ENCODE data around the gene UBQLN1. TPM values are rescaled to one million over a fixed set of nuclear protein-coding genes. Genes with fewer than 3 reads are reported as not detected.

UBQLN1 gene
- total and polyA plus RNA-seq, 9 of the 15 experiments (the other 6 are each of a cell fraction or from before 2014, with no cell fraction given) = 7.5 to 120 (median 52.8) TPM

DNA sequence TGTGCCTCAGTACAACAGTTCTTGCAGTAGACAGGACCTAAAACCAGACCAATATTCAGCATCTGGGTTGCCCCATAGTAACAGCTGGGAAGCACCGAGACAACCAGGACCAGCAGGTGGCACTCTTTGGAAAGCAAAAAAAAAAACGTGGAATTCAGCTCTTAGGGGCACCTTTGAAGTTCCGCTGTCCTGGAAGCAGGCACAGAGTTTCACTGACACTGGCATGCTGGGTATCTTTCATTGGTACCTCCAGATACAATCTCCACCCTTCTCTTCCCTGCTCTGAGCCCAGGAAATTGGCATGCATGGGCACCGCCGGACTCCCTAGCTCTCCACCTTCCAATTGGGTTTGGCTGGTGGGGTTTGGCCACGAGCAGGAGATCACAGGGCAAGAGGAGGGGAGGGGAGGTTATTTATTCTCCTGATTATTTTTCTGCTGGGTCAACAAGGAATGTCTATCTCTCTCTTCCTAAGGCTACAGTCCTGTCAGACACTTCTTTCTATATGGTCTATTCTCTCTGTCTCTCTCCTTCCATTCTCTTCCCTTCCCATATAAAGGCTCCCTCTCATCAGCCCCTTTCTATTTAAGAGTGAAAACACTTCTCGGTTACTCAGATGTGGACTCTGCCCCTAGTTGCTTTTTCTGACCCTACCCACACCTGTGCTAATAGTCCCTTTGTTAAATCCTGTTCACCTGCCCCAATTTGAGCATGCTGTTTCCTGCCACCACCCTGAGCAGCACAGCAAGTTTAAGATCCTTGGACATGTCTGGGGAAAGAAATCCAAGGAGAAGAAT is 86.7 kb downstream of the UBQLN1 start (continued):
- TF ChIP-seq HINFP (tag; conservative IDR thresholded peaks at IDR 0.05; ENCODE audit: low read depth) (no peak), CC2D1A (IDR thresholded peaks at IDR 0.05) (no peak), SMC3 (conservative IDR thresholded peaks at IDR 0.05; ENCODE audit: insufficient read depth, low read depth, low read length) (peak; percentile 60), NFE2 (IDR thresholded peaks at IDR 0.05; ENCODE audit: low read depth) (no peak), CTCF (IDR thresholded peaks at IDR 0.05 in 2 of 3, conservative IDR thresholded peaks at IDR 0.05 in 1 of 3; ENCODE audit: insufficient read depth in 2 of 3, low read depth in 1 of 3, low read length in 3 of 3) (peak; percentile 53 to 68 (median 65); a peak in 5 of 6 replicates), NELFE (IDR thresholded peaks at IDR 0.05; ENCODE audit: insufficient read depth, insufficient read length) (no peak), CBX1 (IDR thresholded peaks at IDR 0.05; ENCODE audit: low read depth) (no peak), ZNF175 (CRISPR knock-in tag; IDR thresholded peaks at IDR 0.05; ENCODE audit: low read depth) (no peak), DACH1 (IDR thresholded peaks at IDR 0.05; ENCODE audit: partially characterized antibody) (peak; percentile 31), SRSF9 (IDR thresholded peaks at IDR 0.05; ENCODE audit: borderline replicate concordance, low read depth, low read length) (no peak), TCFL5 (CRISPR knock-in tag; conservative IDR thresholded peaks at IDR 0.05) (no peak), PHF21A (IDR thresholded peaks at IDR 0.05; ENCODE audit: borderline replicate concordance, low read depth) (no peak), EWSR1 (IDR thresholded peaks at IDR 0.05; ENCODE audit: borderline replicate concordance, low read depth, partially characterized antibody) (no peak), ZNF232 (CRISPR knock-in tag; IDR thresholded peaks at IDR 0.05) (no peak), NFE2L1 (tag; IDR thresholded peaks at IDR 0.05; ENCODE audit: borderline replicate concordance, low read depth) (no peak), ZNF224 (CRISPR knock-in tag; IDR thresholded peaks at IDR 0.05) (no peak), FOXM1 (IDR thresholded peaks at IDR 0.05; ENCODE audit: low read depth) (no peak), FOXM1 (CRISPR knock-in tag; IDR thresholded peaks at IDR 0.05; ENCODE audit: low read depth) (no peak)
- TF ChIP-seq, protein P1, sequence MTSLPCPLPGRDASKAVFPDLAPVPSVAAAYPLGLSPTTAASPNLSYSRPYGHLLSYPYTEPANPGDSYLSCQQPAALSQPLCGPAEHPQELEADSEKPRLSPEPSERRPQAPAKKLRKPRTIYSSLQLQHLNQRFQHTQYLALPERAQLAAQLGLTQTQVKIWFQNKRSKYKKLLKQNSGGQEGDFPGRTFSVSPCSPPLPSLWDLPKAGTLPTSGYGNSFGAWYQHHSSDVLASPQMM (CRISPR knock-in tag; IDR thresholded peaks at IDR 0.05) = no peak
- TF ChIP-seq, protein P2, sequence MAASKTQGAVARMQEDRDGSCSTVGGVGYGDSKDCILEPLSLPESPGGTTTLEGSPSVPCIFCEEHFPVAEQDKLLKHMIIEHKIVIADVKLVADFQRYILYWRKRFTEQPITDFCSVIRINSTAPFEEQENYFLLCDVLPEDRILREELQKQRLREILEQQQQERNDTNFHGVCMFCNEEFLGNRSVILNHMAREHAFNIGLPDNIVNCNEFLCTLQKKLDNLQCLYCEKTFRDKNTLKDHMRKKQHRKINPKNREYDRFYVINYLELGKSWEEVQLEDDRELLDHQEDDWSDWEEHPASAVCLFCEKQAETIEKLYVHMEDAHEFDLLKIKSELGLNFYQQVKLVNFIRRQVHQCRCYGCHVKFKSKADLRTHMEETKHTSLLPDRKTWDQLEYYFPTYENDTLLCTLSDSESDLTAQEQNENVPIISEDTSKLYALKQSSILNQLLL (CRISPR knock-in tag; IDR thresholded peaks at IDR 0.05; ENCODE audit: borderline replicate concordance) = no peak
- TF ChIP-seq, protein P3, sequence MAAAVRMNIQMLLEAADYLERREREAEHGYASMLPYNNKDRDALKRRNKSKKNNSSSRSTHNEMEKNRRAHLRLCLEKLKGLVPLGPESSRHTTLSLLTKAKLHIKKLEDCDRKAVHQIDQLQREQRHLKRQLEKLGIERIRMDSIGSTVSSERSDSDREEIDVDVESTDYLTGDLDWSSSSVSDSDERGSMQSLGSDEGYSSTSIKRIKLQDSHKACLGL (CRISPR knock-in tag; IDR thresholded peaks at IDR 0.05; ENCODE audit: borderline replicate concordance, poor library complexity, severe bottlenecking) = no peak

Data from K562 (cell line).